ENCODE measurements around the gene GTPBP10.

The GTPBP10 gene

GRCh38 chr7:90433221-90433620, 86.7 kb downstream of the GTPBP10 start:
- no peak for DNase-seq
